DMS53 (cell line): ENCODE results near the gene PDE11A.
A peak's percentile ranks its signal among the peaks of the same experiment; 100 is the strongest.
"Not testable (repeated sequence)": the region's sequence is repeated elsewhere in the genome, so short reads cannot be mapped to it uniquely, and the experiment has no call there.

Source experiments
- DNase-seq: peaks from one replicate; lab custom pipeline; 2025; lab: John Stamatoyannopoulos, UW

Gene PDE11A

GRCh38 chr2:178074123-178075005 is 1.8 kb upstream of the PDE11A start:
- DNase-seq = no peak

GRCh38 chr2:178072000-178072382 is 586 bp downstream of the PDE11A start:
- DNase-seq = peak; percentile 40

- peak; percentile 47 for DNase-seq
Observed at GRCh38 chr2:178070824-178071223, 1.8 kb downstream of the PDE11A start.

GRCh38 chr2:178069551-178069950 is 3.0 kb downstream of the PDE11A start:
- peak; percentile 69 for DNase-seq

- DNase-seq = no peak
Observed at GRCh38 chr2:178068823-178069454, 3.6 kb downstream of the PDE11A start.

- peak; percentile 91 for DNase-seq
Observed at GRCh38 chr2:178066890-178067669, 5.5 kb downstream of the PDE11A start.

GRCh38 chr2:178066324-178066723 is 6.3 kb downstream of the PDE11A start:
- DNase-seq = peak; percentile 31

- DNase-seq = no peak
Observed at GRCh38 chr2:178059681-178060080, 12.9 kb downstream of the PDE11A start.

GRCh38 chr2:178059111-178059510 is 13.5 kb downstream of the PDE11A start:
- DNase-seq = no peak

- no peak for DNase-seq
Observed at GRCh38 chr2:178057179-178057680, 15.3 kb downstream of the PDE11A start.

- DNase-seq = no peak
Observed at GRCh38 chr2:178056345-178056744, 16.2 kb downstream of the PDE11A start.

GRCh38 chr2:178051257-178051656 is 21.3 kb downstream of the PDE11A start:
- DNase-seq = not testable (repeated sequence)

- no peak for DNase-seq
Observed at GRCh38 chr2:178047391-178047790, 25.2 kb downstream of the PDE11A start.

GRCh38 chr2:178044836-178045235 is 27.7 kb downstream of the PDE11A start:
- no peak for DNase-seq

GRCh38 chr2:178043266-178043665 is 29.3 kb downstream of the PDE11A start:
- DNase-seq = no peak

GRCh38 chr2:178033583-178033982 is 39.0 kb downstream of the PDE11A start:
- not testable (repeated sequence) for DNase-seq

GRCh38 chr2:178029342-178029741 is 43.2 kb downstream of the PDE11A start:
- DNase-seq = no peak

GRCh38 chr2:178025551-178026185 is 46.9 kb downstream of the PDE11A start:
- DNase-seq = no peak

GRCh38 chr2:178018141-178018540 is 54.4 kb downstream of the PDE11A start:
- DNase-seq = no peak

- DNase-seq = no peak
Observed at GRCh38 chr2:178016612-178017011, 56.0 kb downstream of the PDE11A start.

GRCh38 chr2:178012639-178013038 is 59.9 kb downstream of the PDE11A start:
- DNase-seq = no peak

- no peak for DNase-seq
Observed at GRCh38 chr2:178009813-178010212, 62.8 kb downstream of the PDE11A start.
